ENCODE data around the gene DNAH10. TPM values are rescaled to one million over a fixed set of nuclear protein-coding genes. Genes with fewer than 3 reads are reported as not detected.

The DNAH10 gene
- total and polyA plus RNA-seq, 2 experiments from 2014 or later, result 0.77 to 1.0 TPM

GRCh38 chr12:123893276-123893675 lies 131.2 kb downstream of the DNAH10 start:
- Histone ChIP-seq H3K27me3 (no peaks in the 10 kb centered on the region), H3K27ac (no peak overlapping the region), H3K9me3 (ENCODE audit: low read depth) (no peaks in the 10 kb centered on the region), H3K36me3 (no peaks in the 10 kb centered on the region), H3K4me3 (no peak overlapping the region), H3K4me1 (ENCODE audit: low read depth) (peaks cover 11% of the 10 kb centered on the region)
- DNase-seq (ENCODE audit: low read depth in 1 of 2, low spot score in 1 of 2), result no peak
- TF ChIP-seq CTCF (IDR thresholded peaks at IDR 0.05; ENCODE audit: low read depth, low read length), result no peak

DNA sequence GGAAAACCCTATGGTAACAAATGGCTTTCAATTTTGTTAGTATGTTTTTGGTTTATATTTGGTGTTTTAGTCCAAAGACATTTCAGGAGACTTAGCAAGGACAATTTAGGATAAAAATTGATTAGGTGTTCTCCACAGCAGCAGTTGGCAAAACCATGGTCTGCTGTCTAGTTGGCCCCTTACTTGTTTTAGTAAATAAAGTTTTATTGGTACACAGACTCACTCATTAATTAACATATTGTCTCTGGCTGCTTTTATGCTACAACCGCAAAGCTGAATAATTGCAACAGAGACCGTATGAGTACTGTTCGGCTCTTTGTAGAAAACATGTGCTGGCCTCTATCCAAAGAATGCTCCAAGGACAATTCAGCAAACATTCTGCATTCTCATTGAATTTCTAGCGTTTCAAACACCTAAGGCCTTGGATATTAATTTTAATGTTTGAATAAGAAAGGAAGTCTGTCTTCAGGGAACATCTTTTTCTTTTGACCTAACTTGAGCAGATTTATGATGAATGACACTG lies 132.8 kb downstream of the DNAH10 start:
- H3K36me3 ChIP-seq, result no peaks in the 10 kb centered on the region
- H3K27me3 ChIP-seq, result no peaks in the 10 kb centered on the region
- no peaks in the 10 kb centered on the region for H3K9me3 ChIP-seq (ENCODE audit: low read depth)
- H3K4me1 ChIP-seq (ENCODE audit: low read depth), result peaks cover 11% of the 10 kb centered on the region
- H3K27ac ChIP-seq, result no peak overlapping the region
- no peak overlapping the region for H3K4me3 ChIP-seq
- TF ChIP-seq CTCF (IDR thresholded peaks at IDR 0.05; ENCODE audit: low read depth, low read length), result no peak
- no peak for DNase-seq (ENCODE audit: low read depth in 1 of 2, low spot score in 1 of 2)

DNA sequence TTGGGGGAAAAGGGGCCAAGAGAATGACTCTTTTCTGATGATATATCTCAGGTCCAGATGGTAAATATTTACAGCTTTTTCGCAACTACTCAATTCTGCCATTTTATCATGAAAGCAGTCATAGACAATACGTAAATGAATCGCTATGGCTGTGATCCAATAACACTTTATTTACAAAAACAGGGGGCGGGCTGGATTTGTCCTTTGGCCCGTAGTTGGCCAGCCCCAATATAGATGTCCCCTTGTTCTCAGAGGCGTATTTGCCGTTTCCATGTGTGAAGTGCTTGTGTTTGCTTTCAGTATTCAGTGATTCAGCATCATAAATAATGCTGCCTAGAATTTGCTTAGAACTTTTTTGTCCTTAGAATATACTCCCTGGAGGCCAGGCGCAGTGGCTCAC lies 133.3 kb downstream of the DNAH10 start:
- TF ChIP-seq CTCF (IDR thresholded peaks at IDR 0.05; ENCODE audit: low read depth, low read length), result no peak
- H3K9me3 ChIP-seq (ENCODE audit: low read depth), result no peaks in the 10 kb centered on the region
- H3K27me3 ChIP-seq, result no peaks in the 10 kb centered on the region
- no peak overlapping the region for H3K27ac ChIP-seq
- DNase-seq (ENCODE audit: low read depth in 1 of 2, low spot score in 1 of 2), result no peak
- H3K4me3 ChIP-seq, result no peak overlapping the region
- peaks cover 11% of the 10 kb centered on the region for H3K4me1 ChIP-seq (ENCODE audit: low read depth)
- no peaks in the 10 kb centered on the region for H3K36me3 ChIP-seq

- DNase-seq (ENCODE audit: low read depth in 1 of 2, low spot score in 1 of 2), result peak in 1 of 2 donors; percentile 78
- Histone ChIP-seq H3K27ac (no peak overlapping the region), H3K27me3 (no peaks in the 10 kb centered on the region), H3K4me3 (no peak overlapping the region), H3K9me3 (ENCODE audit: low read depth) (no peaks in the 10 kb centered on the region), H3K4me1 (ENCODE audit: low read depth) (peaks cover 20% of the 10 kb centered on the region), H3K36me3 (no peaks in the 10 kb centered on the region)
- TF ChIP-seq CTCF (IDR thresholded peaks at IDR 0.05; ENCODE audit: low read depth, low read length), result no peak
These were observed 134.7 kb downstream of the DNAH10 start for GRCh38 chr12:123896767-123897166.

DNA sequence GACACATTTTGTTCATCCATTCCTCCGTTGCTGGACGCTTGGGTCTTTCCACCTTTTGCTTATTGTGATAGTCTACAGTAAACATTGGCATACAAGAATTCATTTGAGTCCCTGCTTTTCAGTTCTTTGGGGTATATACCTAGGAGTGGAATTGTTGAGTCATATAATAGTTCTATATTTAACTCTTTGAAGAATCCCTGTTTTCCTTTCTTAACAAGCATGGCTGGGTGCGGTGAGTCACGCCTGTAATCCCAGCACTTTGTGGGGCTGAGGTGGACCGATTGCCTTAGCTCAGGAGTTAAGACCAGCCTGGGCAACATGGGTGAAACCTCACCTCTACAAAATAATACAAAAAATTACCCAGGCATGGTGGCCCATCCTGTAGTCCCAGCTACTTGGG lies 135.1 kb downstream of the DNAH10 start:
- H3K36me3 ChIP-seq, result no peaks in the 10 kb centered on the region
- no peak overlapping the region for H3K27ac ChIP-seq
- DNase-seq (ENCODE audit: low read depth in 1 of 2, low spot score in 1 of 2), result peak in 1 of 2 donors; percentile 48
- H3K9me3 ChIP-seq (ENCODE audit: low read depth), result no peaks in the 10 kb centered on the region
- H3K4me3 ChIP-seq, result no peak overlapping the region
- H3K4me1 ChIP-seq (ENCODE audit: low read depth), result peaks cover 20% of the 10 kb centered on the region
- no peaks in the 10 kb centered on the region for H3K27me3 ChIP-seq
- TF ChIP-seq CTCF (IDR thresholded peaks at IDR 0.05; ENCODE audit: low read depth, low read length), result no peak

GRCh38 chr12:123898673-123899072 lies 136.6 kb downstream of the DNAH10 start:
- DNase-seq (ENCODE audit: low read depth in 1 of 2, low spot score in 1 of 2), result no peak

More at GRCh38 chr12:123898673-123899072, 136.6 kb downstream of the DNAH10 start:
- H3K36me3 ChIP-seq, result no peaks in the 10 kb centered on the region
- H3K27ac ChIP-seq, result no peak overlapping the region
- TF ChIP-seq CTCF (IDR thresholded peaks at IDR 0.05; ENCODE audit: low read depth, low read length), result no peak
- H3K27me3 ChIP-seq, result no peaks in the 10 kb centered on the region
- no peak overlapping the region for H3K4me3 ChIP-seq
- peaks cover 9% of the 10 kb centered on the region for H3K4me1 ChIP-seq (ENCODE audit: low read depth)
- no peaks in the 10 kb centered on the region for H3K9me3 ChIP-seq (ENCODE audit: low read depth)

Data from cardiac muscle cell (in vitro differentiated cells and primary cell).